CD14-positive monocyte (primary cell): ENCODE data around the gene CSMD2. TPM values are rescaled to one million over a fixed set of nuclear protein-coding genes. Genes with fewer than 3 reads are reported as not detected.

Source experiments
- DNase-seq, 3 donors: peaks; one replicate each; pipeline ENCODE4 v3.0.0-alpha.2; 2011 to 2022
- H2AFZ ChIP-seq: 2 replicates; pipeline ENCODE4 v1.6.0; 2012; ENCODE audit warnings: mild to moderate bottlenecking, low read depth, low read length, inconsistent platforms; ENCODE audit not compliant: insufficient read depth, poor library complexity, severe bottlenecking
- H3K27ac ChIP-seq, 2 donors: 1 replicate in 1 of 2; 2 replicates in 1 of 2; pipeline ENCODE4 v1.5.1; 2012 to 2013; ENCODE audit warnings: low read length in 2 of 2, control low read depth in 1 of 2, inconsistent platforms in 1 of 2, low read depth in 1 of 2, mild to moderate bottlenecking in 1 of 2
- H3K27me3 ChIP-seq, 2 donors: one replicate each; pipeline versions ENCODE4 v1.6.0 to v1.6.1; 2011 to 2013; ENCODE audit warnings: low read length in 2 of 2; ENCODE audit not compliant: control insufficient read depth in 2 of 2, insufficient read depth in 2 of 2
- H3K36me3 ChIP-seq, 2 donors: replicated peaks in 1 of 2; 1 replicate in 1 of 2; 2 replicates in 1 of 2; pipeline versions ENCODE4 v1.5.1 to v1.6.1; 2012 to 2013; ENCODE audit warnings: low read length in 2 of 2, control low read depth in 1 of 2, inconsistent platforms in 1 of 2, mild to moderate bottlenecking in 1 of 2; ENCODE audit not compliant: insufficient read depth in 2 of 2, control insufficient read depth in 1 of 2
- H3K4me1 ChIP-seq, 2 donors: 1 replicate in 1 of 2; 2 replicates in 1 of 2; pipeline versions ENCODE4 v1.5.1 to v1.6.1; 2012 to 2013; ENCODE audit warnings: low read length in 2 of 2, control low read depth in 1 of 2, inconsistent platforms in 1 of 2, mild to moderate bottlenecking in 1 of 2, moderate library complexity in 1 of 2; ENCODE audit not compliant: insufficient read depth in 2 of 2, control insufficient read depth in 1 of 2
- H3K4me2 ChIP-seq: replicated peaks from 2 replicates; pipeline ENCODE3; 2012; ENCODE audit warnings: low read length, moderate library complexity, mild to moderate bottlenecking; ENCODE audit not compliant: poor library complexity, severe bottlenecking; ENCODE audit errors: extremely low read depth
- H3K4me3 ChIP-seq, 3 experiments: fragments of 200-600 bp in 1 of 3; sonication (generic) in 1 of 3; replicated peaks in 1 of 3; 1 replicate in 2 of 3; 2 replicates in 1 of 3; pipeline ENCODE4 v1.5.1; 2011 to 2013; ENCODE audit warnings: low read length in 3 of 3, mild to moderate bottlenecking in 3 of 3, control low read depth in 2 of 3, low read depth in 2 of 3, inconsistent platforms in 1 of 3, moderate library complexity in 1 of 3
- H3K79me2 ChIP-seq: 2 replicates; pipeline ENCODE4 v1.6.0; 2012; ENCODE audit warnings: mild to moderate bottlenecking, control low read depth, inconsistent platforms, low read length, moderate library complexity; ENCODE audit not compliant: insufficient read depth
- H3K9ac ChIP-seq: 2 replicates; pipeline ENCODE4 v1.6.0; 2017; ENCODE audit warnings: low read length, mild to moderate bottlenecking; ENCODE audit not compliant: insufficient read depth, poor library complexity, severe bottlenecking
- H3K9me3 ChIP-seq, 2 donors: replicated peaks in 1 of 2; 1 replicate in 1 of 2; 2 replicates in 1 of 2; pipeline versions ENCODE4 v1.5.1 to v1.6.1; 2012 to 2013; ENCODE audit warnings: low read length in 2 of 2, control low read depth in 1 of 2; ENCODE audit not compliant: control insufficient read depth in 1 of 2, insufficient read depth in 1 of 2
- H4K20me1 ChIP-seq: 2 replicates; pipeline ENCODE4 v1.6.0; 2012; ENCODE audit warnings: mild to moderate bottlenecking, low read length, control low read depth, moderate library complexity; ENCODE audit not compliant: insufficient read depth
- H3K27ac Mint-ChIP-seq, 7 donors: one replicate each; pipeline ENCODE4 v1.8.0; 2020; ENCODE audit warnings: mild to moderate bottlenecking in 7 of 7, mixed read lengths in 7 of 7, moderate library complexity in 6 of 7, inconsistent platforms in 2 of 7
- H3K27me3 Mint-ChIP-seq, 3 donors: one replicate each; pipeline ENCODE4 v1.8.0; 2021 to 2022; ENCODE audit warnings: low read depth in 3 of 3, mild to moderate bottlenecking in 3 of 3, mixed read lengths in 3 of 3, moderate library complexity in 3 of 3, inconsistent platforms in 1 of 3
- H3K36me3 Mint-ChIP-seq, 2 donors: one replicate each; pipeline ENCODE4 v1.8.0; 2020; ENCODE audit warnings: mixed read lengths in 2 of 2, inconsistent platforms in 1 of 2, mild to moderate bottlenecking in 1 of 2
- H3K4me1 Mint-ChIP-seq: one replicate; pipeline ENCODE4 v1.8.0; 2020; ENCODE audit warnings: mild to moderate bottlenecking, mixed read lengths
- H3K4me3 Mint-ChIP-seq, 2 donors: one replicate each; pipeline ENCODE4 v1.8.0; 2020; ENCODE audit warnings: mild to moderate bottlenecking in 2 of 2, mixed read lengths in 2 of 2, moderate library complexity in 1 of 2
- H3K9me3 Mint-ChIP-seq, 7 donors: one replicate each; pipeline ENCODE4 v1.8.0; 2020 to 2022; ENCODE audit warnings: mixed read lengths in 7 of 7, mild to moderate bottlenecking in 6 of 7, moderate library complexity in 6 of 7, inconsistent platforms in 2 of 7
- WGBS: methylation state at CpG from one replicate; pipeline ENCODE4 v1.1.5; 2013; ENCODE audit warnings: missing lambda C conversion rate; ENCODE audit not compliant: insufficient coverage; 5-methylcytosine and 5-hydroxymethylcytosine counted together
- intact Hi-C, 2 donors: fragments of 100-400 bp; cut with micrococcal nuclease; formaldehyde crosslinking; loops; one replicate each; pipeline versions ENCODE4 v1.15.0 to v1.15.1; 2023
- polyA plus RNA-seq, 3 donors: library from polyadenylated mRNA; depleted of rRNA in 1 of 3; unstranded in 2 of 3; stranded (reverse) in 1 of 3; fragments of 300-500 nt in 2 of 3; fragments of >200 nt in 1 of 3; fragmentation: Illumina TruSeq in 2 of 3; gene quantifications; 1 replicate in 2 of 3; 2 replicates in 1 of 3; pipeline ENCODE4 v1.2.3, GENCODE V29; 2012 to 2021
- TF ChIP-seq, protein P1 (sequence below): fragments of 200-600 bp; IDR thresholded peaks from one replicate; pipeline ENCODE4 v1.8.0; 2022; ENCODE audit warnings: antibody characterized with exemption, mild to moderate bottlenecking

CSMD2 gene
- polyA plus RNA-seq, 3 donors = 0.04 TPM; not detected in 2

DNA sequence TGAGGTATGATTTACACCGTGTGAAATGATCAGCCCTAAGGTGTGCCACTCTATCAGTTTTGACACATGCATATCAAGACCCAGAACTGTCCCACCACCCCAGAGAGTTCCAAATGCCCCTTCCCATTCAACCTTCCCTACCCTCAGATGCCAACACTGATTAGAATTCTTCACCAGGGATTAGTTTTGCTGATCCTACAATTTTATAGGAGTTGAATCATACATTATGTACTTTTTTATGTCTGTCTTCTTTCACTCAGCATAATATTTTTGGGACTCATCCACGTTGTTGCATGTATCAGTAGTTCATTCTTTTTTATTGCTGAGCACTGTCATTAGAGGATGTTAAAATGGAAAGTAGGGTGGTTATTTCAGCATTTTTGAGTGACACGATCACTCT, 514.3 kb downstream of the CSMD2 start:
- no peak overlapping the region for H3K9ac ChIP-seq
- Mint-ChIP-seq H3K9me3 (peaks cover 0 to 6% (median 0%) of the 10 kb centered on the region in 7 donors), H3K4me3 (no peak overlapping the region), H3K27me3 (peaks cover 0 to 8% (median 6%) of the 10 kb centered on the region in 3 donors), H3K27ac (no peak overlapping the region), H3K4me1 (no peaks in the 10 kb centered on the region), H3K36me3 (no peaks in the 10 kb centered on the region)
- H2AFZ ChIP-seq = no peak overlapping the region
- H3K4me1 ChIP-seq = no peaks in the 10 kb centered on the region
- no peaks in the 10 kb centered on the region for H4K20me1 ChIP-seq
- TF ChIP-seq, protein P1, sequence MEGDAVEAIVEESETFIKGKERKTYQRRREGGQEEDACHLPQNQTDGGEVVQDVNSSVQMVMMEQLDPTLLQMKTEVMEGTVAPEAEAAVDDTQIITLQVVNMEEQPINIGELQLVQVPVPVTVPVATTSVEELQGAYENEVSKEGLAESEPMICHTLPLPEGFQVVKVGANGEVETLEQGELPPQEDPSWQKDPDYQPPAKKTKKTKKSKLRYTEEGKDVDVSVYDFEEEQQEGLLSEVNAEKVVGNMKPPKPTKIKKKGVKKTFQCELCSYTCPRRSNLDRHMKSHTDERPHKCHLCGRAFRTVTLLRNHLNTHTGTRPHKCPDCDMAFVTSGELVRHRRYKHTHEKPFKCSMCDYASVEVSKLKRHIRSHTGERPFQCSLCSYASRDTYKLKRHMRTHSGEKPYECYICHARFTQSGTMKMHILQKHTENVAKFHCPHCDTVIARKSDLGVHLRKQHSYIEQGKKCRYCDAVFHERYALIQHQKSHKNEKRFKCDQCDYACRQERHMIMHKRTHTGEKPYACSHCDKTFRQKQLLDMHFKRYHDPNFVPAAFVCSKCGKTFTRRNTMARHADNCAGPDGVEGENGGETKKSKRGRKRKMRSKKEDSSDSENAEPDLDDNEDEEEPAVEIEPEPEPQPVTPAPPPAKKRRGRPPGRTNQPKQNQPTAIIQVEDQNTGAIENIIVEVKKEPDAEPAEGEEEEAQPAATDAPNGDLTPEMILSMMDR = no peak
- no peaks in the 10 kb centered on the region for H3K79me2 ChIP-seq
- H3K9me3 ChIP-seq = no peaks in the 10 kb centered on the region
- intact Hi-C loops = no loop called here
- 63% methylated on average over 1 of the region's 3 CpGs for WGBS
- no peak overlapping the region for H3K4me3 ChIP-seq
- no peaks in the 10 kb centered on the region for H3K27me3 ChIP-seq
- no peak for DNase-seq
- no peak overlapping the region for H3K4me2 ChIP-seq
- H3K27ac ChIP-seq = no peak overlapping the region
- H3K36me3 ChIP-seq = no peaks in the 10 kb centered on the region

DNA sequence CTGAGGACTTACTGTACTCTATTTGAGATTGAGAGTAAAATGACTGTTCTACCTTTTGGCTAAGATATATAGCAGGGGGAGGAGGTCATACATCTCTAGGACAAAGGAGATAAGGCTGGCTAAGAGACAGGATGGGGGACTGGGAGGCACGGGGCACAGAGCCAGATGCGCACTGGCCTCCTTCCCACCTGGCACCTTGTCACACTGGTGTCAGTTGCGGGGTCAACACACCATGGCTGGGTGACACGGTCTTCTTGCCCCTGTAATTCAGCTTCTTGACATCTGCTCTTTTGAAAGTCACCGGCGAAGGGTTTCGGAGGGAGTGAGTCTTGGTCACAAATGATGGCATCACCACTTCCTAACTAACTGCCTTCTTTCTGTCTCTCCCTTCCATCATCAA, 515.3 kb downstream of the CSMD2 start:
- Mint-ChIP-seq H3K36me3 (no peaks in the 10 kb centered on the region), H3K4me1 (no peaks in the 10 kb centered on the region), H3K4me3 (no peak overlapping the region), H3K27ac (no peak overlapping the region), H3K9me3 (peaks cover 0 to 6% (median 0%) of the 10 kb centered on the region in 7 donors), H3K27me3 (peaks cover 0 to 8% (median 6%) of the 10 kb centered on the region in 3 donors)
- Histone ChIP-seq H3K79me2 (no peaks in the 10 kb centered on the region), H3K27me3 (no peaks in the 10 kb centered on the region), H3K4me1 (no peaks in the 10 kb centered on the region), H4K20me1 (no peaks in the 10 kb centered on the region), H3K4me2 (no peak overlapping the region), H3K4me3 (no peak overlapping the region), H3K36me3 (no peaks in the 10 kb centered on the region), H3K9me3 (no peaks in the 10 kb centered on the region), H2AFZ (no peak overlapping the region), H3K9ac (no peak overlapping the region), H3K27ac (no peak overlapping the region)
- 96% methylated on average over 6 of the region's 7 CpGs for WGBS
- DNase-seq = no peak
- TF ChIP-seq, protein P1 = no peak
- intact Hi-C loops = no loop called here
